ENCODE results near the gene POLR3GL. TPM values are rescaled to one million over a fixed set of nuclear protein-coding genes. Genes with fewer than 3 reads are reported as not detected.
A peak's percentile ranks its signal among the peaks of the same experiment; 100 is the strongest.

POLR3GL gene
- total and polyA plus RNA-seq, 10 of the 15 experiments (the other 5 are each of a cell fraction or from before 2014, with no cell fraction given), result 12.8 to 47.0 (median 26.6) TPM

DNA sequence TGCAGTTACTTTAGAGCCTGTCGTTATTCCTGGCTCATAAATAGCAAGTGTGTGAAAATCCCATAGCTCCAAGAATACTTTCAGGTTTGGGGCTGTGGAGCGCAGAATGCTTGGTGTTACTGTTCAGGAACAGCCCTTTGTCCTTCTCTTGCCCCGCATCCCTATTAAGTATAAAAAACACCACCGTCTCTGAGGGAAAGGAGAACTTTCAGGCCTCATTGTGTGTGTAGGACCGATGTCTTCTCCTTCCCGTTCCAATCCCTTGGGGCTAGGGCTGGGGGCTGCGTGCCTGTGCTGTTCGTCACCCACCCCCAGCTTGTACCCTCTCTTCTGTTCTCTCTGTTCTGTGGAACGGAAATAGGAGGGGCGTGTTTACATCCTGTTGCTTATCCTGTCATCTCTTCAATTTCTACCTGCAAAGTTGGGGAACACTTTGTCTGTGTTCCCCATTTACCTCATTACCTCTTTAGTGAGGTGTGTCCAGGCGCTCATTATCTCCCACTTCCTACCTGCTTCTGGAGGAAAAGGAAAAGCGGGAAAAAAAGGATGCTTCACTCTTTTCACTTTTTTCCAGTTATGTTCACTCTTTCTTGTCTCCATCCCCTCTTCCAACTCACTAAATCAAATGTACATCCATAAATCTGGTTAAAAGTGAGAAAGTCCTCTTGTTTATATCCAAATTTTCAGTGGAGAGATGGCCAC, 32.7 kb downstream of the POLR3GL start (continued):
- TF ChIP-seq, protein P1, sequence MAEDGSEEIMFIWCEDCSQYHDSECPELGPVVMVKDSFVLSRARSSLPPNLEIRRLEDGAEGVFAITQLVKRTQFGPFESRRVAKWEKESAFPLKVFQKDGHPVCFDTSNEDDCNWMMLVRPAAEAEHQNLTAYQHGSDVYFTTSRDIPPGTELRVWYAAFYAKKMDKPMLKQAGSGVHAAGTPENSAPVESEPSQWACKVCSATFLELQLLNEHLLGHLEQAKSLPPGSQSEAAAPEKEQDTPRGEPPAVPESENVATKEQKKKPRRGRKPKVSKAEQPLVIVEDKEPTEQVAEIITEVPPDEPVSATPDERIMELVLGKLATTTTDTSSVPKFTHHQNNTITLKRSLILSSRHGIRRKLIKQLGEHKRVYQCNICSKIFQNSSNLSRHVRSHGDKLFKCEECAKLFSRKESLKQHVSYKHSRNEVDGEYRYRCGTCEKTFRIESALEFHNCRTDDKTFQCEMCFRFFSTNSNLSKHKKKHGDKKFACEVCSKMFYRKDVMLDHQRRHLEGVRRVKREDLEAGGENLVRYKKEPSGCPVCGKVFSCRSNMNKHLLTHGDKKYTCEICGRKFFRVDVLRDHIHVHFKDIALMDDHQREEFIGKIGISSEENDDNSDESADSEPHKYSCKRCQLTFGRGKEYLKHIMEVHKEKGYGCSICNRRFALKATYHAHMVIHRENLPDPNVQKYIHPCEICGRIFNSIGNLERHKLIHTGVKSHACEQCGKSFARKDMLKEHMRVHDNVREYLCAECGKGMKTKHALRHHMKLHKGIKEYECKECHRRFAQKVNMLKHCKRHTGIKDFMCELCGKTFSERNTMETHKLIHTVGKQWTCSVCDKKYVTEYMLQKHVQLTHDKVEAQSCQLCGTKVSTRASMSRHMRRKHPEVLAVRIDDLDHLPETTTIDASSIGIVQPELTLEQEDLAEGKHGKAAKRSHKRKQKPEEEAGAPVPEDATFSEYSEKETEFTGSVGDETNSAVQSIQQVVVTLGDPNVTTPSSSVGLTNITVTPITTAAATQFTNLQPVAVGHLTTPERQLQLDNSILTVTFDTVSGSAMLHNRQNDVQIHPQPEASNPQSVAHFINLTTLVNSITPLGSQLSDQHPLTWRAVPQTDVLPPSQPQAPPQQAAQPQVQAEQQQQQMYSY (CRISPR knock-in tag; IDR thresholded peaks at IDR 0.05), result no peak
- TF ChIP-seq, protein P2, sequence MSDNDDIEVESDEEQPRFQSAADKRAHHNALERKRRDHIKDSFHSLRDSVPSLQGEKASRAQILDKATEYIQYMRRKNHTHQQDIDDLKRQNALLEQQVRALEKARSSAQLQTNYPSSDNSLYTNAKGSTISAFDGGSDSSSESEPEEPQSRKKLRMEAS (IDR thresholded peaks at IDR 0.05; ENCODE audit: low read depth, low read length), result no peak
- no peak for TF ChIP-seq SP1 (IDR thresholded peaks at IDR 0.05; ENCODE audit: low read depth, low read length)
- TF ChIP-seq CREB1 (IDR thresholded peaks at IDR 0.05; ENCODE audit: low read depth), result no peak; the same call in 1 of the 2 replicates
- no peak for TF ChIP-seq ZNF622 (IDR thresholded peaks at IDR 0.05)
- TF ChIP-seq, protein P3, sequence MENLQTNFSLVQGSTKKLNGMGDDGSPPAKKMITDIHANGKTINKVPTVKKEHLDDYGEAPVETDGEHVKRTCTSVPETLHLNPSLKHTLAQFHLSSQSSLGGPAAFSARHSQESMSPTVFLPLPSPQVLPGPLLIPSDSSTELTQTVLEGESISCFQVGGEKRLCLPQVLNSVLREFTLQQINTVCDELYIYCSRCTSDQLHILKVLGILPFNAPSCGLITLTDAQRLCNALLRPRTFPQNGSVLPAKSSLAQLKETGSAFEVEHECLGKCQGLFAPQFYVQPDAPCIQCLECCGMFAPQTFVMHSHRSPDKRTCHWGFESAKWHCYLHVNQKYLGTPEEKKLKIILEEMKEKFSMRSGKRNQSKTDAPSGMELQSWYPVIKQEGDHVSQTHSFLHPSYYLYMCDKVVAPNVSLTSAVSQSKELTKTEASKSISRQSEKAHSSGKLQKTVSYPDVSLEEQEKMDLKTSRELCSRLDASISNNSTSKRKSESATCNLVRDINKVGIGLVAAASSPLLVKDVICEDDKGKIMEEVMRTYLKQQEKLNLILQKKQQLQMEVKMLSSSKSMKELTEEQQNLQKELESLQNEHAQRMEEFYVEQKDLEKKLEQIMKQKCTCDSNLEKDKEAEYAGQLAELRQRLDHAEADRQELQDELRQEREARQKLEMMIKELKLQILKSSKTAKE (IDR thresholded peaks at IDR 0.05; ENCODE audit: low read depth, poor library complexity, severe bottlenecking), result no peak
- no peak for TF ChIP-seq KLF5 (IDR thresholded peaks at IDR 0.05; ENCODE audit: partially characterized antibody)
- no peak for TF ChIP-seq YBX1 (IDR thresholded peaks at IDR 0.05)
- no peak; the same call in 2 of the 3 replicates for TF ChIP-seq POU2F2 (IDR thresholded peaks at IDR 0.05; ENCODE audit: borderline replicate concordance, low read depth, low read length)
- TF ChIP-seq, protein P4, sequence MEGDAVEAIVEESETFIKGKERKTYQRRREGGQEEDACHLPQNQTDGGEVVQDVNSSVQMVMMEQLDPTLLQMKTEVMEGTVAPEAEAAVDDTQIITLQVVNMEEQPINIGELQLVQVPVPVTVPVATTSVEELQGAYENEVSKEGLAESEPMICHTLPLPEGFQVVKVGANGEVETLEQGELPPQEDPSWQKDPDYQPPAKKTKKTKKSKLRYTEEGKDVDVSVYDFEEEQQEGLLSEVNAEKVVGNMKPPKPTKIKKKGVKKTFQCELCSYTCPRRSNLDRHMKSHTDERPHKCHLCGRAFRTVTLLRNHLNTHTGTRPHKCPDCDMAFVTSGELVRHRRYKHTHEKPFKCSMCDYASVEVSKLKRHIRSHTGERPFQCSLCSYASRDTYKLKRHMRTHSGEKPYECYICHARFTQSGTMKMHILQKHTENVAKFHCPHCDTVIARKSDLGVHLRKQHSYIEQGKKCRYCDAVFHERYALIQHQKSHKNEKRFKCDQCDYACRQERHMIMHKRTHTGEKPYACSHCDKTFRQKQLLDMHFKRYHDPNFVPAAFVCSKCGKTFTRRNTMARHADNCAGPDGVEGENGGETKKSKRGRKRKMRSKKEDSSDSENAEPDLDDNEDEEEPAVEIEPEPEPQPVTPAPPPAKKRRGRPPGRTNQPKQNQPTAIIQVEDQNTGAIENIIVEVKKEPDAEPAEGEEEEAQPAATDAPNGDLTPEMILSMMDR (IDR thresholded peaks at IDR 0.05 in 2 of 3, conservative IDR thresholded peaks at IDR 0.05 in 1 of 3; ENCODE audit: control insufficient read depth in 2 of 3, extremely low read depth in 1 of 3, insufficient read depth in 1 of 3, low read depth in 3 of 3, low read length in 3 of 3), result no peak
- TF ChIP-seq ETV6 (conservative IDR thresholded peaks at IDR 0.05 in 1 of 2, IDR thresholded peaks at IDR 0.05 in 1 of 2; ENCODE audit: borderline replicate concordance in 1 of 2, low read depth in 1 of 2), result peak in 1 of 2 experiments; percentile 58; a peak in 2 of 4 replicates
- TF ChIP-seq SMARCA5 (IDR thresholded peaks at IDR 0.05), result peak; percentile 31; the same call in 1 of the 2 replicates
- TF ChIP-seq, protein P5, sequence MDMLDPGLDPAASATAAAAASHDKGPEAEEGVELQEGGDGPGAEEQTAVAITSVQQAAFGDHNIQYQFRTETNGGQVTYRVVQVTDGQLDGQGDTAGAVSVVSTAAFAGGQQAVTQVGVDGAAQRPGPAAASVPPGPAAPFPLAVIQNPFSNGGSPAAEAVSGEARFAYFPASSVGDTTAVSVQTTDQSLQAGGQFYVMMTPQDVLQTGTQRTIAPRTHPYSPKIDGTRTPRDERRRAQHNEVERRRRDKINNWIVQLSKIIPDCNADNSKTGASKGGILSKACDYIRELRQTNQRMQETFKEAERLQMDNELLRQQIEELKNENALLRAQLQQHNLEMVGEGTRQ (IDR thresholded peaks at IDR 0.05; ENCODE audit: borderline replicate concordance, low read depth, low read length), result no peak
- no peak for TF ChIP-seq MTA3 (IDR thresholded peaks at IDR 0.05; ENCODE audit: borderline replicate concordance, low read length)
- no peak for TF ChIP-seq ZNF24 (IDR thresholded peaks at IDR 0.05)
- no peak for TF ChIP-seq SUZ12 (IDR thresholded peaks at IDR 0.05; ENCODE audit: unreplicated experiment)
- TF ChIP-seq DPF2 (IDR thresholded peaks at IDR 0.05), result 0 out of 2 replicates have a peak, but pooled peaks have one; percentile 60
- TF ChIP-seq, protein P6, sequence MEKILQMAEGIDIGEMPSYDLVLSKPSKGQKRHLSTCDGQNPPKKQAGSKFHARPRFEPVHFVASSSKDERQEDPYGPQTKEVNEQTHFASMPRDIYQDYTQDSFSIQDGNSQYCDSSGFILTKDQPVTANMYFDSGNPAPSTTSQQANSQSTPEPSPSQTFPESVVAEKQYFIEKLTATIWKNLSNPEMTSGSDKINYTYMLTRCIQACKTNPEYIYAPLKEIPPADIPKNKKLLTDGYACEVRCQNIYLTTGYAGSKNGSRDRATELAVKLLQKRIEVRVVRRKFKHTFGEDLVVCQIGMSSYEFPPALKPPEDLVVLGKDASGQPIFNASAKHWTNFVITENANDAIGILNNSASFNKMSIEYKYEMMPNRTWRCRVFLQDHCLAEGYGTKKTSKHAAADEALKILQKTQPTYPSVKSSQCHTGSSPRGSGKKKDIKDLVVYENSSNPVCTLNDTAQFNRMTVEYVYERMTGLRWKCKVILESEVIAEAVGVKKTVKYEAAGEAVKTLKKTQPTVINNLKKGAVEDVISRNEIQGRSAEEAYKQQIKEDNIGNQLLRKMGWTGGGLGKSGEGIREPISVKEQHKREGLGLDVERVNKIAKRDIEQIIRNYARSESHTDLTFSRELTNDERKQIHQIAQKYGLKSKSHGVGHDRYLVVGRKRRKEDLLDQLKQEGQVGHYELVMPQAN (conservative IDR thresholded peaks at IDR 0.05), result peak; percentile 53; the same call in 1 of the 2 replicates

All from GM12878 (cell line).